Loucy (cell line): Measurements from ENCODE around the gene STXBP4.

ENCODE experiments used
- H2AFZ ChIP-seq: fragments of 200-600 bp; sonication (generic); 2 replicates; pipeline ENCODE4 v1.6.0; 2016; ENCODE audit warnings: antibody characterized with exemption, mild to moderate bottlenecking, low read length, moderate library complexity
- H3F3A ChIP-seq: fragments of 200-600 bp; 2 replicates; pipeline ENCODE4 v1.6.0; 2016; ENCODE audit warnings: antibody characterized with exemption, low read depth, mild to moderate bottlenecking
- H3K27me3 ChIP-seq: fragments of 200-600 bp; sonication (generic); 2 replicates; pipeline ENCODE4 v1.6.1; 2014; ENCODE audit warnings: low read length, mild to moderate bottlenecking; ENCODE audit not compliant: insufficient read depth, poor library complexity, severe bottlenecking
- H3K36me3 ChIP-seq: fragments of 200-600 bp; sonication (generic); 2 replicates; pipeline ENCODE4 v1.6.1; 2016; ENCODE audit warnings: low read length; ENCODE audit not compliant: insufficient read depth
- H3K4me1 ChIP-seq: fragments of 200-600 bp; sonication (generic); 2 replicates; pipeline ENCODE4 v1.5.1; 2014; ENCODE audit warnings: low read length, mild to moderate bottlenecking; ENCODE audit not compliant: insufficient read depth, poor library complexity, severe bottlenecking
- H3K4me2 ChIP-seq: fragments of 200-600 bp; sonication (generic); 2 replicates; pipeline ENCODE4 v1.6.0; 2014; ENCODE audit warnings: antibody characterized with exemption, low read length, low read depth, mild to moderate bottlenecking; ENCODE audit not compliant: poor library complexity, severe bottlenecking
- H3K4me3 ChIP-seq: fragments of 200-600 bp; sonication (generic); 2 replicates; pipeline ENCODE4 v1.5.1; 2014; ENCODE audit warnings: low read length, mild to moderate bottlenecking, mixed read lengths; ENCODE audit not compliant: poor library complexity, severe bottlenecking
- H3K79me2 ChIP-seq: fragments of 200-600 bp; sonication (generic); 2 replicates; pipeline ENCODE4 v1.6.1; 2014; ENCODE audit warnings: low read length; ENCODE audit not compliant: insufficient read depth
- H3K9ac ChIP-seq: fragments of 200-600 bp; sonication (generic); 2 replicates; pipeline ENCODE4 v1.6.0; 2014; ENCODE audit warnings: mild to moderate bottlenecking, low read depth, low read length, moderate library complexity; ENCODE audit not compliant: poor library complexity, severe bottlenecking
- H3K9me2 ChIP-seq: fragments of 200-600 bp; sonication (generic); replicated peaks from 2 replicates; pipeline ENCODE4 v1.6.1; 2016; ENCODE audit warnings: low read depth, low read length, mixed read lengths
- H3K9me3 ChIP-seq: fragments of 200-600 bp; sonication (generic); 2 replicates; pipeline ENCODE4 v1.6.1; 2014; ENCODE audit warnings: mild to moderate bottlenecking, antibody characterized with exemption, low read length, low read depth; ENCODE audit not compliant: insufficient read depth
- H4K20me1 ChIP-seq: fragments of 200-600 bp; sonication (generic); 2 replicates; pipeline ENCODE4 v1.6.0; 2014; ENCODE audit warnings: antibody characterized with exemption, low read length, mild to moderate bottlenecking; ENCODE audit not compliant: insufficient read depth, poor library complexity, severe bottlenecking
- EZH2phosphoT487 ChIP-seq: fragments of 200-600 bp; IDR thresholded peaks from 2 replicates; pipeline ENCODE4 v1.6.1; 2018; ENCODE audit warnings: antibody characterized with exemption, mild to moderate bottlenecking, moderate library complexity, borderline replicate concordance
- TF ChIP-seq, protein P1 (sequence below): fragments of 200-600 bp; sonication (generic); conservative IDR thresholded peaks from 2 replicates; pipeline ENCODE4 v1.5.1; 2014; ENCODE audit warnings: mild to moderate bottlenecking, antibody characterized with exemption, low read length

Gene STXBP4

GRCh38 chr17:55124730-55125360 is 156.3 kb downstream of the STXBP4 start:
- H3K9ac ChIP-seq, result no peak overlapping the region
- no peak overlapping the region for H3K4me2 ChIP-seq
- H3K9me3 ChIP-seq, result no peaks in the 10 kb centered on the region
- H3F3A ChIP-seq, result no peaks in the 10 kb centered on the region
- H4K20me1 ChIP-seq, result no peaks in the 10 kb centered on the region
- no peaks in the 10 kb centered on the region for H3K36me3 ChIP-seq
- peaks cover 22% of the 10 kb centered on the region for H3K4me1 ChIP-seq
- no peaks in the 10 kb centered on the region for H3K79me2 ChIP-seq
- H2AFZ ChIP-seq, result no peak overlapping the region
- H3K4me3 ChIP-seq, result no peak overlapping the region
- H3K27me3 ChIP-seq, result no peaks in the 10 kb centered on the region
- TF ChIP-seq EZH2phosphoT487, result no peak
- TF ChIP-seq, protein P1, sequence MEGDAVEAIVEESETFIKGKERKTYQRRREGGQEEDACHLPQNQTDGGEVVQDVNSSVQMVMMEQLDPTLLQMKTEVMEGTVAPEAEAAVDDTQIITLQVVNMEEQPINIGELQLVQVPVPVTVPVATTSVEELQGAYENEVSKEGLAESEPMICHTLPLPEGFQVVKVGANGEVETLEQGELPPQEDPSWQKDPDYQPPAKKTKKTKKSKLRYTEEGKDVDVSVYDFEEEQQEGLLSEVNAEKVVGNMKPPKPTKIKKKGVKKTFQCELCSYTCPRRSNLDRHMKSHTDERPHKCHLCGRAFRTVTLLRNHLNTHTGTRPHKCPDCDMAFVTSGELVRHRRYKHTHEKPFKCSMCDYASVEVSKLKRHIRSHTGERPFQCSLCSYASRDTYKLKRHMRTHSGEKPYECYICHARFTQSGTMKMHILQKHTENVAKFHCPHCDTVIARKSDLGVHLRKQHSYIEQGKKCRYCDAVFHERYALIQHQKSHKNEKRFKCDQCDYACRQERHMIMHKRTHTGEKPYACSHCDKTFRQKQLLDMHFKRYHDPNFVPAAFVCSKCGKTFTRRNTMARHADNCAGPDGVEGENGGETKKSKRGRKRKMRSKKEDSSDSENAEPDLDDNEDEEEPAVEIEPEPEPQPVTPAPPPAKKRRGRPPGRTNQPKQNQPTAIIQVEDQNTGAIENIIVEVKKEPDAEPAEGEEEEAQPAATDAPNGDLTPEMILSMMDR, result no peak
- no peaks in the 10 kb centered on the region for H3K9me2 ChIP-seq

GRCh38 chr17:55133583-55133982 is 165.0 kb downstream of the STXBP4 start:
- Histone ChIP-seq H3K9ac (no peak overlapping the region), H2AFZ (no peak overlapping the region), H3K9me2 (no peaks in the 10 kb centered on the region), H3F3A (no peaks in the 10 kb centered on the region), H3K4me1 (no peaks in the 10 kb centered on the region), H3K4me3 (no peak overlapping the region), H3K4me2 (no peak overlapping the region), H3K79me2 (no peaks in the 10 kb centered on the region), H3K36me3 (no peaks in the 10 kb centered on the region), H3K27me3 (no peaks in the 10 kb centered on the region), H3K9me3 (no peaks in the 10 kb centered on the region), H4K20me1 (no peaks in the 10 kb centered on the region)
- no peak for TF ChIP-seq EZH2phosphoT487
- TF ChIP-seq, protein P1, result no peak

DNA sequence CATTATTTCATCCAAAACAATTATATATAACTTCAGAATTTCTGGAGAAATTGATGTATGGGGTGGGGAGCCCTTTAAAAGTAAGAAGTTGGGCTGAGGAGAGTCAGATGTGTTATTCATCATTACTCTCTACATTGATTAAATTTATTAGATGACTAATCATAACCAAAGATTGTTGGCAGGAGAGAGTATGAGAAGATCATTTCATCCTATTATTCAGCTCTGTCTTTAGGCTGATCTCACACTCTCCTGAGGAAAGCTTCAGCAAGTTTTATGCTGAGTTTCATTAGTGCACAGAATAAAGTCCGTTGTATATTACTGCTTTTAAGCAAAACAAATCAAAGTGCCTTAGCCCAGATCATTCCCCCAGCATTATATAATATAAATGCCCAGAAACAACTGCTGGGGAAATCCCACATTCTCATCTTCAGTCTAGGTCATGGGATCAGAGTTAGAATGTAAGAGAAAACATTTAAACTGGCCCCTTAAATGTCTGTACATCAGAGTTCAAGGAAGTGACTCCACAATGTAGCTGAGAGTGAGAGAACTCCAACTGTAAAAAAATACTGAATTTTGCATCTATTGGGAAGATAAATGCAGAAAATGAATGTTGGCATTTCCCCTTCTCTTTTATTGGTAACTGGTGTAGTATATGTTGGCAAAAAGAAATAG is 166.1 kb downstream of the STXBP4 start:
- Histone ChIP-seq H3K79me2 (no peaks in the 10 kb centered on the region), H3K9ac (no peak overlapping the region), H3F3A (no peaks in the 10 kb centered on the region), H3K9me2 (no peaks in the 10 kb centered on the region), H3K4me2 (no peak overlapping the region), H3K9me3 (no peaks in the 10 kb centered on the region), H3K4me1 (no peaks in the 10 kb centered on the region), H2AFZ (no peak overlapping the region), H3K4me3 (no peak overlapping the region), H4K20me1 (no peaks in the 10 kb centered on the region), H3K27me3 (no peaks in the 10 kb centered on the region), H3K36me3 (no peaks in the 10 kb centered on the region)
- TF ChIP-seq, protein P1, result no peak
- TF ChIP-seq EZH2phosphoT487, result no peak
